ENCODE measurements around the gene OR8B4. TPM values are rescaled to one million over a fixed set of nuclear protein-coding genes. Genes with fewer than 3 reads are reported as not detected.

OR8B4 gene
- total RNA-seq, 4 donors from 2014 or later, result not detected

DNA sequence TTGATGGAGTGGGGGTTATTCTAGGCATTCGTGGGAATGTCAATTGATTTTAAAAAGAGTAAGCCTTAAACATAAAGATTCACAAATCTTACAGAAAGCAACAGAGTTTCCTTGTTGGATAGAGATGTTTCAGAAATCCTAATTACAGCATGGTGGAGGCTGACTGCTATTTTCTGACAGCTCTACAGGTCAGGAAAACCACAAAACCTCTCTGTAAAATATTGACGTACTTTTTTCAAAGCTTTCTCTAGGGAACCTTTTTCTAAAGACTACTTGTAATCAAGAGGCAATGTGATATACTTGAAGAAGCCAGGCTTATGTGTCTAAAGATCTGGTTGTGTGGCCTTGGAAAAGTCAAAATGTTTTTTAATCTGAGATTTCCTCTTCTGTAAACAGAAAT lies 29.9 kb upstream of the OR8B4 start:
- TF ChIP-seq POLR2A (IDR thresholded peaks at IDR 0.05; ENCODE audit: low read depth) (no peak), EP300 (IDR thresholded peaks at IDR 0.05) (no peak), POLR2AphosphoS5 (IDR thresholded peaks at IDR 0.05) (no peak)
- intact Hi-C loops (cut with DNase I), result no loop called here

DNA sequence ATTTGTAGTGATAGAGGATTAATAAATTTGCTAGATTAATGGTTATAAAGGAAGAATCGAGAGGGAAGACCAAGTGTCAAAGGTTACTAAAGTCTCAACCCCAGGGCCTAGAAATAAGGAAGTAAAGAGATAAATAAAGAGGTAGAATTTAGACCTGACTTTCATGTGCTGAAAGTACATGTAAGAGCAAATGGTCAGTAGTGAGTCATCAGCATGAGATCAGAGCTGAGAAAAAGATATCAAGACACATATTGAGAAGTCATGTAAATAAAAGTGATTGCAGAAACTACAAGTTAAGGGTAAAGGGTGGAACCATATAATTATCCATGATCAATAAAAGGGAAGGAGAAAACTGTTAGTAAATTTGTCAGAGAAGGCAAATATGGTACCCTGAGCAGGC lies 22.2 kb upstream of the OR8B4 start:
- Histone ChIP-seq H3K36me3 (no peaks in the 10 kb centered on the region), H3K4me1 (no peaks in the 10 kb centered on the region), H3K9me3 (no peaks in the 10 kb centered on the region), H3K4me3 (no peak overlapping the region), H3K27me3 (peaks cover 0 to 4% (median 0%) of the 10 kb centered on the region in 4 donors), H3K27ac (replicated peaks in 1 of 4) (no peak overlapping the region)
- intact Hi-C loops (cut with DNase I), result no loop called here
- no peak for DNase-seq (ENCODE audit: extremely low spot score)
- WGBS, result 86% methylated on average over 1 of the region's 1 CpG
- TF ChIP-seq POLR2AphosphoS5 (IDR thresholded peaks at IDR 0.05) (no peak), EP300 (IDR thresholded peaks at IDR 0.05) (no peak), POLR2A (IDR thresholded peaks at IDR 0.05; ENCODE audit: low read depth) (no peak)
- TF ChIP-seq, protein P1, sequence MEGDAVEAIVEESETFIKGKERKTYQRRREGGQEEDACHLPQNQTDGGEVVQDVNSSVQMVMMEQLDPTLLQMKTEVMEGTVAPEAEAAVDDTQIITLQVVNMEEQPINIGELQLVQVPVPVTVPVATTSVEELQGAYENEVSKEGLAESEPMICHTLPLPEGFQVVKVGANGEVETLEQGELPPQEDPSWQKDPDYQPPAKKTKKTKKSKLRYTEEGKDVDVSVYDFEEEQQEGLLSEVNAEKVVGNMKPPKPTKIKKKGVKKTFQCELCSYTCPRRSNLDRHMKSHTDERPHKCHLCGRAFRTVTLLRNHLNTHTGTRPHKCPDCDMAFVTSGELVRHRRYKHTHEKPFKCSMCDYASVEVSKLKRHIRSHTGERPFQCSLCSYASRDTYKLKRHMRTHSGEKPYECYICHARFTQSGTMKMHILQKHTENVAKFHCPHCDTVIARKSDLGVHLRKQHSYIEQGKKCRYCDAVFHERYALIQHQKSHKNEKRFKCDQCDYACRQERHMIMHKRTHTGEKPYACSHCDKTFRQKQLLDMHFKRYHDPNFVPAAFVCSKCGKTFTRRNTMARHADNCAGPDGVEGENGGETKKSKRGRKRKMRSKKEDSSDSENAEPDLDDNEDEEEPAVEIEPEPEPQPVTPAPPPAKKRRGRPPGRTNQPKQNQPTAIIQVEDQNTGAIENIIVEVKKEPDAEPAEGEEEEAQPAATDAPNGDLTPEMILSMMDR (IDR thresholded peaks at IDR 0.05), result no peak

More for the DNA sequence above, 29.9 kb upstream of the OR8B4 start:
- Histone ChIP-seq H3K27ac (replicated peaks in 1 of 4) (no peak overlapping the region), H3K9me3 (no peaks in the 10 kb centered on the region), H3K36me3 (no peaks in the 10 kb centered on the region), H3K4me3 (no peak overlapping the region), H3K27me3 (no peaks in the 10 kb centered on the region), H3K4me1 (no peaks in the 10 kb centered on the region)
- DNase-seq (ENCODE audit: extremely low spot score), result no peak
- WGBS, result 26% methylated on average over 2 of the region's 2 CpGs

DNA sequence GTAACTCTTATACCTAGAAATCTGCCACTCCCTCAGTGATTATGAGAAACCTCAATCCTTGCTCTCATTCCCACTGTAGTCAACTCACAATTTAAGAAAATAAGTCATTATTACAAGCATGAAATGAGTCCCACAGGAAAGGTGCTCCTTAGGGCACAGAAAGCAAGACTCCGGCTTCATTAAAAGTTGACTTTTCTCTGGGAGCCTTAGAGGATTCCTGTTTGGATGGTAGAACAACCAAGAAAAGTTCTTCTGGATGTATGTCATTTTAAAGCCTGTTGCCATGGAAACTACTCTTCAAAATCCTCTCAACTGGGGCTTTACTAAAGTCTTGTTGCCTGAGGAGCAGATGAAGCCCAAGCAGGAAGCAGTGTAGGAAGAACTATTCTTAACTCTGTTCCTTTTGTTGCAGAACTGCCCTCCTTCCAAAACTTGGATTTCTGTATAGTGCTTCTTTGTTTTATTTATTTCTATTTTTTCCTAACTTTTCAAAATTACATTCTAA lies 21.0 kb upstream of the OR8B4 start, which contains the start of gene OR8B8:
Gene OR8B8, minus strand, starts transcription at position 51 of the 505 bp plus-strand sequence. CDS start 4,611 bp downstream, outside the sequence.
- no peaks in the 10 kb centered on the region for H3K9me3 ChIP-seq
- H3K27ac ChIP-seq (replicated peaks in 1 of 4), result no peak within 1 kb of the TSS
- WGBS, result 86% methylated on average over 1 of the region's 1 CpG
- intact Hi-C loops (cut with DNase I), result no loop called here
- H3K36me3 ChIP-seq, result no peaks in the 10 kb centered on the region
- peaks cover 0 to 4% (median 0%) of the 10 kb centered on the region in 4 donors for H3K27me3 ChIP-seq
- no peaks in the 10 kb centered on the region for H3K4me1 ChIP-seq
- TF ChIP-seq, protein P1 (IDR thresholded peaks at IDR 0.05), result no peak
- TF ChIP-seq POLR2AphosphoS5 (IDR thresholded peaks at IDR 0.05) (no peak), POLR2A (IDR thresholded peaks at IDR 0.05; ENCODE audit: low read depth) (no peak), EP300 (IDR thresholded peaks at IDR 0.05) (no peak)
- no peak within 1 kb of the TSS for H3K4me3 ChIP-seq
- no peak for DNase-seq (ENCODE audit: extremely low spot score)

DNA sequence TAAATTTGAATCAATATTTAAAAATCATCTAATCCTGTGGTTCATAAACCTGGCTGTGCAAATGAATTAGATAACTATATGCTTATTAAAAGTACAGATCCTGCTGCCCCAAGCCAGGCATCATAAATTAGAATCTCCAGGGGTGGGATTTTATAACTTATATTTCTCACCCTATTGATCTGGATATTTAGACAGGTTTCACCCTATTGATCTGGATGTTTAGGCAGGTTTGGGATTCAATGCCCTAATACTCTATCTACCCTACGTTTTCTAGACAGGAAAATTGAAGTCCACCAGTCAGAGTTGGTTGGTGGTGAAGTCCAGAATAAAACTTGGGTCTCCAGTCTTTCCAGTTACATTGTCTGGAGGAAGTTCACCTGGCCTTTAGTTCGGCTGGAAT lies 18.2 kb upstream of the OR8B4 start:
- peaks cover 0 to 11% (median 0%) of the 10 kb centered on the region in 4 donors for H3K27me3 ChIP-seq
- H3K9me3 ChIP-seq, result peaks cover 0 to under 1% (median 0%) of the 10 kb centered on the region in 4 donors
- no peak overlapping the region for H3K27ac ChIP-seq (replicated peaks in 1 of 4)
- no peaks in the 10 kb centered on the region for H3K4me1 ChIP-seq
- WGBS, result 67% methylated on average over 2 of the region's 2 CpGs
- no peaks in the 10 kb centered on the region for H3K36me3 ChIP-seq
- no peak overlapping the region for H3K4me3 ChIP-seq
- intact Hi-C loops (cut with DNase I), result no loop called here
- DNase-seq (ENCODE audit: extremely low spot score), result no peak
- TF ChIP-seq POLR2A (IDR thresholded peaks at IDR 0.05; ENCODE audit: low read depth) (no peak), POLR2AphosphoS5 (IDR thresholded peaks at IDR 0.05) (no peak), EP300 (IDR thresholded peaks at IDR 0.05) (no peak)
- TF ChIP-seq, protein P1 (IDR thresholded peaks at IDR 0.05), result no peak

DNA sequence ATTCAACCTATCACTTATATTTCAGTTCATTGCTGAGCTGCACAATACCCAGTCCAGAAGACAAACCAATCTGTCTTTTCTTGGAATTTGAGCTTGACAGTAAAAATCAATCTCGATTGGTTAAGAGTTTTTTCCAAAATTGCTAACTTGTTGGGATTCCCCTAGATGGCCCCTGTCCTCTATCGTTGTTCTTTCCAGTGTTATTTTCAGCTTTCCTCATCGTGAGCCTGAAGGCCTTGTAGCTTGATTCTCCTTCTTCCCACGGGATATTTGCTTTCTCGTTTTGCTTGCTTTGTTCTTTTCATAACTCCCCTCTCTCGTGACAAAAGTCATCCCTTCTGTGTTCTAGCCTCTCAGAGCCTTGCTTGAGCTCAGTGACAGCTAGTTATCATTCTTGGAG lies 17.8 kb upstream of the OR8B4 start:
- no peak overlapping the region for H3K27ac ChIP-seq (replicated peaks in 1 of 4)
- DNase-seq (ENCODE audit: extremely low spot score), result no peak
- TF ChIP-seq, protein P1 (IDR thresholded peaks at IDR 0.05), result no peak
- TF ChIP-seq EP300 (IDR thresholded peaks at IDR 0.05) (no peak), POLR2A (IDR thresholded peaks at IDR 0.05; ENCODE audit: low read depth) (no peak), POLR2AphosphoS5 (IDR thresholded peaks at IDR 0.05) (no peak)
- H3K4me1 ChIP-seq, result no peaks in the 10 kb centered on the region
- peaks cover 0 to 5% (median 0%) of the 10 kb centered on the region in 4 donors for H3K9me3 ChIP-seq
- intact Hi-C loops (cut with DNase I), result no loop called here
- H3K36me3 ChIP-seq, result no peaks in the 10 kb centered on the region
- WGBS, result 52% methylated on average over 6 of the region's 6 CpGs
- no peak overlapping the region for H3K4me3 ChIP-seq
- H3K27me3 ChIP-seq, result peaks cover 0 to 13% (median 0%) of the 10 kb centered on the region in 4 donors
